NCI-H460 (cell line): Measurements from ENCODE around the gene RESF1. TPM values are rescaled to one million over a fixed set of nuclear protein-coding genes. Genes with fewer than 3 reads are reported as not detected.

ENCODE experiments used
- total RNA-seq: library from RNA; depleted of rRNA; stranded (reverse); fragments of >200 nt; shearing (Covaris generic); gene quantifications from 2 replicates; pipeline ENCODE4 v1.2.3, GENCODE V29; 2014; rRNA removed

Gene RESF1
- total RNA-seq, 1 experiment from 2014 or later: 21.4 TPM

Other genes with a start within 250 kb of the RESF1 start
- gene AMN1, start 230.4 kb upstream of the RESF1 start, total RNA-seq: 19.0 and 20.1 TPM in 2 replicates
- 6.5 and 7.2 TPM in 2 replicates for gene BICD1, start 147.4 kb downstream of the RESF1 start, total RNA-seq